HG03558 (cell line): ENCODE data around the gene SPATA16.

Source experiments
- ATAC-seq: cut with Tn5 transposase; IDR thresholded peaks from one replicate; pipeline ENCODE4 v1.9.1; 2021; ENCODE audit warnings: moderate number of reproducible peaks; ENCODE audit not compliant: unreplicated experiment; ENCODE audit errors: extremely low read depth

SPATA16 gene

DNA sequence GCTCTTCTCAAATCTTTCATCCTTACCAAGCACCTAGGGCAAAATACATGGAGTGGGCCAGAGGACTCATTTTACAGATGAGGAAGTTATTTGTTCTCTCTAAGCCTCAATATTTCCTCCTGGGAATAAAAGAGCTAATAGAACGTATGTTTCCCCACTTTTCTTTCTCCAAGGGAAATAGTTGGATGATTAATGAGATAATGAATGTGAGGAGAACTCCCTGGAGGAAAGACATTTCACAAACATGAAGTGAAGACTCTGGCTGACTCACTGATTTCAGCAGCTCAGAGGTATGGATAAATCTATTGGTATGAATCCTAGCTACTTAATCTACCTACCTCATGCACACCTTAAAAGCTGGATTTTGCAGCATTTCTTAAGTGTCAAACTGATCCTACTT, 292.1 kb downstream of the SPATA16 start:
- no peak for ATAC-seq

DNA sequence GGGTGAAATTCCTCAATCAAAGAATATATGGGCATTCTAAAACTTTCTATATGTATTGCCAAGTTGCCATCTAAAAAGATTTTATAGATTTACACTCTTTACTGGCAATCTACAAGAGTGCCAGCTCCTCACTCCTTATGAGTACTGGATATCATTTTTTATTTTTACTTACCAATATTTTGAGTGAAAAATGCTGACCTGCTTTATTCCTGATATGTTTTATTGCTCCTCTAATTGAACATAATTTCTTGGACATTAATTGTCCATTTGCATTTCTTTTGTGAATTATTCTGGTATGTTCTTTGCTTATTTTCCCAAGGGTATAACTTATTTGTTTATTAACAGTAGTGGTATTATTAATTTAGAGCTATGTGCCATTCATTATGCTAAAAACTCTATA, 293.7 kb downstream of the SPATA16 start:
- no peak for ATAC-seq

DNA sequence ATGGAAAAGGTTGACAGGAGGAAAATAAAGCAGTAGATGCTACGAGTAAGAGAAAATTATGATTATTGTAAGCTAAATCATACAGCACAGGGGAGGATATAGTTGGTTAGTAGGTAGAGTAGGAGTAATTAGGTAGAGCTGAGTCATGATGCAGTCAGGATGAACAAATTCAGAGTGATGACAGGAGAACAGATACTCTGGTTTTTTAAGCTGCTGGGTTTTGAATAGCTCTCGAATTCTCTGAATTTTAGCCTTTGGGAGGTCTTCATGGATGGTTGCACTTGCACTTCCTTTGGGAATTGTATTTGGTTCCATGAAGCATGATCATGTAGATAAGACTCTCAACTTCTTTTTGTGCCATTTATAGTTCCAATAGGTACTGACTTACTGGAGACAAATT, 294.3 kb downstream of the SPATA16 start:
- ATAC-seq: no peak

DNA sequence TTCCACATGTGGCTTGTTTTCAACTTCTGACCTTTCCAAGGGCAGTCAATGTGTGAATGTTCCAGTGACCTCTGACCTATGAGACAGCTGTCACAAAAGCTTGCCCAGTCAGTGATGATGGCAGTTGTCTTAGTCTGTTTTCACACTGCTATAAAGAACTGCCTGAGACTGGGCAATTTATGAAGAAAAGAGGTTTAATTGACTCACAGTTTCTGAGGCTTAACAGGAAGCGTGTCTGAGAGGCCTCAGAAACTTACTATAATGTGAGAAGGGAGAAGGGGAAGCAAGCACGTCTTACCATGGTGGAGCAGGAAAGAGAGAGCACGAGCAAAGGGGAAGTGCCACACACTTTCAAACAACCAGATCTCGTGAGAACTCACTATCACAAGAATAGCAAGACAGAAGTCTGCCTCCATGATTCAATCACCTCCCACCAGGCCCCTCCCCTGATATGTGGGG, 294.9 kb downstream of the SPATA16 start:
- ATAC-seq: no peak

DNA sequence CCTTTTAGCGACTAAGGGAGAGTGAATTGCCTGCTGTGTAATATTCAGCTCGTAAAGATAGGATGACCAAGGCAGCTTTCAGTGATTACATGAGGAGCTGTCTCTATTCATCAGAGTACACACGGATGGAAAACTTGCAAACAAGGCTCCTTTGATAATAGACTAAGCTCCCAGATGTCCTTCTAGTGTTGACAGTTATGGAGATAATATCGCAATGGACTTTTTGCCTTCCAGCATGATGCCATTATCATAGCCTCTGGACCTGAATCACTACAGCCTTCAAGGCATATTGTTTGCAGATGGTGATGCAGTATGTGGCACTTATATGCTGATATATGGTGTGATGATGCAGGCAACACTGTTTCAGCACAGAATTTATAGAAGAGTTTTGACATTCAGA, 296.6 kb downstream of the SPATA16 start:
- no peak for ATAC-seq

DNA sequence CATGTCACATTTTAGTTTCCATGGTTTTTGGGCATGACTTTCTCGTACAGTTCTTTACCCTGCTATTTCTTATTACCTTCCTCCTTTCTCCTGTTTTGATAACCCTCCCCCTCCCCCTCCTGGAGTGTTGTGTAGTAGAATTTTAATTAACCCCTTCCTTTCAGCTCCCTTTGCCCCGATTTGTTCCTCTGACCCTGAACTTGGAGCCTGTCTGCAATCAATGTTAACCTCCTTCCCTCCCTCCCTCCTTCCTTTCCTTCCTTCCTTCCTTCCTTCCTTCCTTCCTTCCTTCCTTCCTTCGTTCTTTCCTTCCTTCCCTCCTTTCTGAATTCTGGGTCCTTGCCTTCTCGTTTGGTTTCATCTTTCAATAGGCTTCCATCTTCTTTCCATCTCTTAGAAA, 300.1 kb downstream of the SPATA16 start:
- no peak for ATAC-seq

DNA sequence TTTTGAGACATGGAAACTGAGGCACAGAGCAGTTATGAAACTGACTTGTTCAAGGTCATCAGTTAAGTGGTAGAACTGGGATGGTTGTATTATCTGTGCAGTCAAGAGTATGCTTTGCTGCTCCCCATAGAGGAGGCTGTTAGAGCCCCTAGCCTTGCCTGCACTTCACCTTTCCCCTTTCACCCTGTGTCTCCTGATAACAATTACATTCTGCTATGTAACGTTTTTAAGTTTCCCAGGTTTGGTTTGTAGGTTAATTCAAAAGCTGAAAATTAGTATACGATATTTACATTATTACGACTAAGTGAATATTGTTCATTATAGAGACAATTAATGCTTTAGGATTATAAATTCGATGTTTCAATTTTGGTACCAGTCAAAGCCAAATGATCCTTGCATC, 300.6 kb downstream of the SPATA16 start:
- no peak for ATAC-seq

DNA sequence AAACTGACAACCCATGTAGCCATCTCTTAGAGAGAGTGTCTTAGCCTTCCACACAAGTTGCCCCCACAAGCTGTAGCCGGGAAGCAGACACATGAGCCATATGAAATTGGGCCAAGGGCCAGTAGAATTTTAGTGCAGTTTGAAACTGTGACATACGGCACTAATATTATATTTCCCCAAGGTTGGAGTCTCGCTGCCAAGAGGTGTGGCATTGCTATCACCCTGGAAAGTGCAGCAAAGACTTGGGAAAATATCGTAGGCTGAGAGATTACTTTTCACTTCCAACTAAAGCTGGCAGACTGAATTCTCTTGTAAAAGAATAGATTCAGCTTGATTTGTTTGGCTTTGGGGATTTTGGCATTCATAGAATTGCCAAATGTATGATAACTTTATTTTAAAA, 301.4 kb downstream of the SPATA16 start:
- ATAC-seq: no peak
